SK-N-SH (cell line): Measurements from ENCODE around the gene SRRM4. TPM values are rescaled to one million over a fixed set of nuclear protein-coding genes. Genes with fewer than 3 reads are reported as not detected.

Experiments used
- CTCF ChIA-PET: fragments of 300-600, 350-600 bp; formaldehyde crosslinking; extraction: SDS; loops from one replicate; lab custom pipeline; 2021; lab: Yijun Ruan, JAX
- POLR2A ChIA-PET: fragments of 350-600 bp; sonication (Branson Sonifier 250); formaldehyde crosslinking; extraction: SDS; loops from one replicate; lab custom pipeline; 2020; ENCODE audit warnings: antibody characterized with exemption, inconsistent platforms; lab: Yijun Ruan, JAX
- DNase-seq: peaks from one replicate; pipeline ENCODE4 v3.0.0; 2012
- H2AFZ ChIP-seq: fragments of 200-600 bp; sonication (generic); 2 replicates; pipeline ENCODE4 v1.8.1; 2016; ENCODE audit warnings: antibody characterized with exemption, mild to moderate bottlenecking, low read depth
- H3F3A ChIP-seq: fragments of 200-600 bp; sonication (generic); replicated peaks from 2 replicates; pipeline ENCODE3; 2016; ENCODE audit warnings: antibody characterized with exemption, mild to moderate bottlenecking; ENCODE audit not compliant: insufficient read depth
- H3K27ac ChIP-seq, 2 experiments: fragments of 200-500 bp in 1 of 2; fragments of 200-600 bp in 1 of 2; sonication (Bioruptor generic) in 1 of 2; sonication (generic), shearing (Covaris generic) in 1 of 2; 2 replicates each; pipeline versions ENCODE4 v1.5.1 to v1.6.1; 2014 to 2016; ENCODE audit warnings: low read depth in 2 of 2, inconsistent platforms in 1 of 2, low read length in 1 of 2, mild to moderate bottlenecking in 1 of 2, mixed read lengths in 1 of 2
- H3K27me3 ChIP-seq: fragments of 200-600 bp; sonication (generic), shearing (Covaris generic); 2 replicates; pipeline ENCODE4 v1.6.1; 2016; ENCODE audit warnings: mixed run types; ENCODE audit not compliant: insufficient read depth
- H3K36me3 ChIP-seq, 2 experiments: fragments of 200-500 bp in 1 of 2; fragments of 200-600 bp in 1 of 2; sonication (Bioruptor generic) in 1 of 2; sonication (generic) in 1 of 2; replicated peaks in 1 of 2; 2 replicates each; pipeline versions ENCODE3 to v1.5.1; 2014 to 2016; ENCODE audit warnings: low read length in 1 of 2, mild to moderate bottlenecking in 1 of 2; ENCODE audit not compliant: insufficient read depth in 2 of 2, control insufficient read depth in 1 of 2
- H3K4me1 ChIP-seq, 2 experiments: fragments of 200-500 bp in 1 of 2; fragments of 200-600 bp in 1 of 2; sonication (Bioruptor generic) in 1 of 2; sonication (generic), shearing (Covaris generic) in 1 of 2; 2 replicates each; pipeline versions ENCODE4 v1.5.1 to v1.6.1; 2014 to 2016; ENCODE audit warnings: low read depth in 1 of 2, low read length in 1 of 2, mixed run types in 1 of 2; ENCODE audit not compliant: insufficient read depth in 2 of 2, control insufficient read depth in 1 of 2
- H3K4me2 ChIP-seq: fragments of 200-600 bp; sonication (generic), shearing (Covaris generic); 2 replicates; pipeline ENCODE4 v1.6.1; 2017; ENCODE audit warnings: mixed run types
- H3K4me3 ChIP-seq, 2 experiments: fragments of 200-500 bp in 1 of 2; fragments of 200-600 bp in 1 of 2; sonication (Bioruptor generic) in 1 of 2; sonication (generic), shearing (Covaris generic) in 1 of 2; 2 replicates each; pipeline versions ENCODE4 v1.5.1 to v1.8.1; 2014 to 2016; ENCODE audit warnings: low read depth in 2 of 2, inconsistent platforms in 1 of 2, low read length in 1 of 2, mild to moderate bottlenecking in 1 of 2, mixed read lengths in 1 of 2, moderate library complexity in 1 of 2
- H3K79me2 ChIP-seq: fragments of 200-600 bp; sonication (generic); 2 replicates; pipeline ENCODE4 v1.8.1; 2017; ENCODE audit warnings: mild to moderate bottlenecking; ENCODE audit not compliant: insufficient read depth
- H3K9ac ChIP-seq: fragments of 200-600 bp; sonication (generic); 2 replicates; pipeline ENCODE4 v1.6.1; 2017; ENCODE audit warnings: mixed run types
- H3K9me2 ChIP-seq: fragments of 200-600 bp; sonication (generic); 2 replicates; pipeline ENCODE4 v1.6.1; 2017; ENCODE audit warnings: mixed run types
- H3K9me3 ChIP-seq: fragments of 200-600 bp; sonication (generic); 2 replicates; pipeline ENCODE4 v1.6.1; 2017; ENCODE audit warnings: mixed run types, mild to moderate bottlenecking, moderate library complexity
- H4K20me1 ChIP-seq: fragments of 200-600 bp; sonication (generic); 2 replicates; pipeline ENCODE4 v1.6.1; 2017; ENCODE audit warnings: mild to moderate bottlenecking, mixed run types; ENCODE audit not compliant: insufficient read depth
- EZH2phosphoT487 ChIP-seq: fragments of 200-600 bp; sonication (generic); IDR thresholded peaks from 2 replicates; pipeline ENCODE4 v1.6.1; 2017; ENCODE audit warnings: low read depth, mixed run types, mild to moderate bottlenecking, antibody characterized with exemption, moderate library complexity, borderline replicate concordance
- FOXM1 ChIP-seq: IDR thresholded peaks from 2 replicates; pipeline ENCODE4 v1.4.0; 2012; ENCODE audit warnings: low read depth, mild to moderate bottlenecking
- JUND ChIP-seq: IDR thresholded peaks from 2 replicates; pipeline ENCODE4 v1.4.0; 2012
- MAX ChIP-seq: IDR thresholded peaks from 2 replicates; pipeline ENCODE4 v1.4.0; 2012; ENCODE audit warnings: low read depth
- MEF2A ChIP-seq: IDR thresholded peaks from 2 replicates; pipeline ENCODE4 v1.4.0; 2012; ENCODE audit warnings: low read depth, borderline replicate concordance
- NRF1 ChIP-seq: IDR thresholded peaks from 2 replicates; pipeline ENCODE4 v1.6.1; 2012; ENCODE audit warnings: low read depth, mild to moderate bottlenecking, low read length
- RCOR1 ChIP-seq: fragments of 150-350 bp; IDR thresholded peaks from 2 replicates; pipeline ENCODE4 v1.6.1; 2017; ENCODE audit warnings: antibody characterized with exemption, low read length
- SMC3 ChIP-seq: IDR thresholded peaks from 2 replicates; pipeline ENCODE4 v1.6.1; 2012; ENCODE audit warnings: low read depth, low read length, improper control_type of control experiment
- WGBS: methylation state at CpG from one replicate; pipeline ENCODE4 v1.1.6; 2017; ENCODE audit warnings: low lambda C conversion rate; 5-methylcytosine and 5-hydroxymethylcytosine counted together
- polyA plus RNA-seq, 3 experiments: library from polyadenylated mRNA; depleted of rRNA; stranded (reverse); fragments of >200 nt; gene quantifications; 2 replicates each; pipeline ENCODE4 v1.2.3, GENCODE V29; 2012
- TF ChIP-seq, protein P1 (sequence below): IDR thresholded peaks from 2 replicates; pipeline ENCODE4; 2012
- TF ChIP-seq, protein P2 (sequence below): fragments of 150-350 bp; IDR thresholded peaks from 2 replicates; pipeline ENCODE4 v1.6.1; 2017; ENCODE audit warnings: antibody characterized with exemption, low read length, low read depth, borderline replicate concordance

Gene SRRM4
- polyA plus RNA-seq, 1 of the 3 experiments (the other 2 are of a cell fraction), result 0.03 TPM

DNA sequence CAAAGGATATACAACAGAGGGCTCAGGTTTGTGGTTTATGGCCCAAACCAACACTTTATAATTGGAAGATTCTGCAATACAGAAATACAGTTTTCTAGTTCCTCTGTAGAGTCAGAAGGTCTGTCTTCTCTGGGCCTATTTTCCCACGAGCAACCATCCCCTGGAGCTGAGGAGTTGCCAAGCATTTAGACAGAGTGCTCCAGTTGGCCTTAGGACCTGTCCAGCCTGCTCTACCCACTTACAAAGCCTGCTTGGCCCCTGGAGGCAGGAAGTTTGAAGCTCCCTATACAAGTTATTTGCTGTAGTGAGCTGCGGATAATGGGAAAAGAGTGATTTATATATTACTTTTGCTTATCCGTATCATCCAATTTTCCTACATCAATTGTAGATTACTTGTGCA is 136.6 kb downstream of the SRRM4 start:
- 51% methylated on average over 3 of the region's 3 CpGs for WGBS

GRCh38 chr12:119118625-119119024 is 137.3 kb downstream of the SRRM4 start:
- H3K9me2 ChIP-seq, result no peaks in the 10 kb centered on the region
- no peaks in the 10 kb centered on the region for H3K27me3 ChIP-seq
- no peak for DNase-seq
- no peaks in the 10 kb centered on the region for H4K20me1 ChIP-seq
- H2AFZ ChIP-seq, result no peak overlapping the region
- no peak overlapping the region for H3K9ac ChIP-seq
- 35% methylated on average over 3 of the region's 3 CpGs for WGBS
- H3K36me3 ChIP-seq, result no peaks in the 10 kb centered on the region
- peaks cover 0 to 3% of the 10 kb centered on the region in 2 experiments; a peak in 2 of 4 replicates for H3K4me1 ChIP-seq
- H3K79me2 ChIP-seq, result no peaks in the 10 kb centered on the region
- H3K9me3 ChIP-seq, result no peaks in the 10 kb centered on the region
- ChIA-PET POLR2A (interaction anchor here (0.6 kb wide), 1 partner anchor 16 kb away, joined by 3 read pairs; no protein-coding TSS in a partner anchor), CTCF (interaction anchor here (6.7 kb wide), 1 partner anchor 295 kb away, joined by 62 read pairs; no protein-coding TSS in a partner anchor)
- H3F3A ChIP-seq, result no peaks in the 10 kb centered on the region
- TF ChIP-seq FOXM1 (no peak), RCOR1 (no peak), NRF1 (no peak), MAX (no peak), EZH2phosphoT487 (no peak), MEF2A (no peak)
- TF ChIP-seq, protein P1, sequence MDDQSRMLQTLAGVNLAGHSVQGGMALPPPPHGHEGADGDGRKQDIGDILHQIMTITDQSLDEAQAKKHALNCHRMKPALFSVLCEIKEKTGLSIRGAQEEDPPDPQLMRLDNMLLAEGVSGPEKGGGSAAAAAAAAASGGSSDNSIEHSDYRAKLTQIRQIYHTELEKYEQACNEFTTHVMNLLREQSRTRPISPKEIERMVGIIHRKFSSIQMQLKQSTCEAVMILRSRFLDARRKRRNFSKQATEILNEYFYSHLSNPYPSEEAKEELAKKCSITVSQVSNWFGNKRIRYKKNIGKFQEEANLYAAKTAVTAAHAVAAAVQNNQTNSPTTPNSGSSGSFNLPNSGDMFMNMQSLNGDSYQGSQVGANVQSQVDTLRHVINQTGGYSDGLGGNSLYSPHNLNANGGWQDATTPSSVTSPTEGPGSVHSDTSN, result no peak
- TF ChIP-seq, protein P2, sequence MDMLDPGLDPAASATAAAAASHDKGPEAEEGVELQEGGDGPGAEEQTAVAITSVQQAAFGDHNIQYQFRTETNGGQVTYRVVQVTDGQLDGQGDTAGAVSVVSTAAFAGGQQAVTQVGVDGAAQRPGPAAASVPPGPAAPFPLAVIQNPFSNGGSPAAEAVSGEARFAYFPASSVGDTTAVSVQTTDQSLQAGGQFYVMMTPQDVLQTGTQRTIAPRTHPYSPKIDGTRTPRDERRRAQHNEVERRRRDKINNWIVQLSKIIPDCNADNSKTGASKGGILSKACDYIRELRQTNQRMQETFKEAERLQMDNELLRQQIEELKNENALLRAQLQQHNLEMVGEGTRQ, result no peak
- H3K4me2 ChIP-seq, result no peak overlapping the region
- H3K27ac ChIP-seq, result no peak overlapping the region
- no peak overlapping the region for H3K4me3 ChIP-seq

More for the DNA sequence above, 136.6 kb downstream of the SRRM4 start:
- no peak for DNase-seq
- TF ChIP-seq JUND, result no peak
- no peak for TF ChIP-seq SMC3
- TF ChIP-seq, protein P1, result no peak
- TF ChIP-seq RCOR1, result no peak
- Histone ChIP-seq H3K9ac (no peak overlapping the region), H3K79me2 (no peaks in the 10 kb centered on the region), H3F3A (no peaks in the 10 kb centered on the region), H3K4me1 (peaks cover 0 to 6% of the 10 kb centered on the region in 2 experiments; a peak in 2 of 4 replicates), H3K27ac (no peak overlapping the region), H3K9me3 (no peaks in the 10 kb centered on the region), H4K20me1 (no peaks in the 10 kb centered on the region), H3K4me2 (no peak overlapping the region), H2AFZ (no peak overlapping the region), H3K9me2 (no peaks in the 10 kb centered on the region), H3K36me3 (no peaks in the 10 kb centered on the region), H3K27me3 (no peaks in the 10 kb centered on the region), H3K4me3 (no peak overlapping the region)
- CTCF ChIA-PET, result interaction anchor here (0.9 to 6.7 kb wide), 2 partner anchors 295 to 436 kb away, joined by 3 to 62 read pairs; no protein-coding TSS in a partner anchor
- POLR2A ChIA-PET, result no interaction called here
